OCI-LY7 (cell line): ENCODE data around the gene DACT2. TPM values are rescaled to one million over a fixed set of nuclear protein-coding genes. Genes with fewer than 3 reads are reported as not detected.
"Not testable (repeated sequence)": the region's sequence is repeated elsewhere in the genome, so short reads cannot be mapped to it uniquely, and the experiment has no call there.

ENCODE experiments used
- BruUV-seq: library from RNA; stranded (reverse); fragments of 400-500 nt; replicated peaks from 2 replicates; lab custom pipeline; 2021; lab: Mats Ljungman, UMichigan
- CTCF ChIA-PET: fragments of 300-600 bp; sonication (Branson Sonifier 250); formaldehyde crosslinking; loops from one replicate; lab custom pipeline; 2022; ENCODE audit warnings: antibody characterized with exemption; ENCODE audit not compliant: unreplicated experiment; lab: Charles Lee
- POLR2A ChIA-PET: fragments of 300-600 bp; sonication (Branson Sonifier 250); formaldehyde crosslinking; loops from one replicate; lab custom pipeline; 2022; ENCODE audit warnings: antibody characterized with exemption; lab: Charles Lee
- DNase-seq: peaks from one replicate; pipeline ENCODE4 v3.0.0-alpha.2; 2015; ENCODE audit warnings: low spot score
- H2AFZ ChIP-seq: fragments of 200-600 bp; sonication (generic), shearing (Covaris generic); 2 replicates; pipeline ENCODE4 v1.6.1; 2014; ENCODE audit warnings: mild to moderate bottlenecking, antibody characterized with exemption, low read length, moderate library complexity
- H3K27ac ChIP-seq: fragments of 200-600 bp; sonication (generic); 2 replicates; pipeline ENCODE4 v1.5.1; 2014; ENCODE audit warnings: mixed run types, low read depth, mild to moderate bottlenecking, moderate library complexity, low read length, inconsistent platforms; ENCODE audit not compliant: poor library complexity, severe bottlenecking
- H3K36me3 ChIP-seq: fragments of 200-600 bp; sonication (generic); 2 replicates; pipeline ENCODE4 v1.6.1; 2014; ENCODE audit warnings: mild to moderate bottlenecking, antibody characterized with exemption, low read length, moderate library complexity, mixed read lengths; ENCODE audit not compliant: insufficient read depth
- H3K4me1 ChIP-seq: fragments of 200-600 bp; sonication (generic); 2 replicates; pipeline ENCODE4 v1.5.1; 2014; ENCODE audit warnings: mild to moderate bottlenecking, low read length; ENCODE audit not compliant: insufficient read depth, poor library complexity, severe bottlenecking
- H3K4me2 ChIP-seq: fragments of 200-600 bp; sonication (generic); 2 replicates; pipeline ENCODE4 v1.6.1; 2014; ENCODE audit warnings: mild to moderate bottlenecking, low read length
- H3K4me3 ChIP-seq: fragments of 200-600 bp; sonication (generic); 2 replicates; pipeline ENCODE4 v1.5.1; 2014; ENCODE audit warnings: mild to moderate bottlenecking, low read depth, low read length; ENCODE audit not compliant: poor library complexity, severe bottlenecking
- H3K79me2 ChIP-seq: fragments of 200-600 bp; sonication (generic); 2 replicates; pipeline ENCODE4 v1.6.1; 2016; ENCODE audit warnings: low read depth, mild to moderate bottlenecking, low read length, moderate library complexity, mixed read lengths; ENCODE audit not compliant: insufficient read depth
- H3K9me2 ChIP-seq: fragments of 200-600 bp; sonication (generic); 2 replicates; pipeline ENCODE4 v1.6.1; 2016; ENCODE audit warnings: mild to moderate bottlenecking, low read length, mixed read lengths; ENCODE audit not compliant: insufficient read depth
- H3K9me3 ChIP-seq: fragments of 200-600 bp; sonication (generic); 2 replicates; pipeline ENCODE4 v1.6.1; 2014; ENCODE audit warnings: mild to moderate bottlenecking, mixed run types, low read length, mixed read lengths
- H4K20me1 ChIP-seq: fragments of 200-600 bp; sonication (generic); 2 replicates; pipeline ENCODE4 v1.6.1; 2014; ENCODE audit warnings: mild to moderate bottlenecking, antibody characterized with exemption, low read length, moderate library complexity, mixed read lengths; ENCODE audit not compliant: insufficient read depth
- EZH2phosphoT487 ChIP-seq: fragments of 200-600 bp; sonication (generic); IDR thresholded peaks from 2 replicates; pipeline ENCODE4 v1.6.1; 2018; ENCODE audit warnings: low read depth, borderline replicate concordance, mild to moderate bottlenecking, mixed run types, antibody characterized with exemption, low read length, moderate library complexity, mixed read lengths
- intact Hi-C: fragments of 100-400 bp; cut with micrococcal nuclease; formaldehyde crosslinking; loops from one replicate; pipeline ENCODE4 v1.10.0; 2022; ENCODE audit not compliant: unreplicated experiment
- total RNA-seq, 2 experiments: library from RNA; depleted of rRNA in 1 of 2; stranded (reverse); fragments of >200 nt in 1 of 2; shearing (Covaris generic) in 1 of 2; gene quantifications; 2 replicates each; pipeline ENCODE4 v1.2.3, GENCODE V29; 2014 to 2022
- TF ChIP-seq, protein P1 (sequence below): fragments of 200-600 bp; sonication (generic); conservative IDR thresholded peaks from 2 replicates; pipeline ENCODE4 v1.5.1; 2014; ENCODE audit warnings: mild to moderate bottlenecking, antibody characterized with exemption, low read length, moderate library complexity, mixed read lengths

Gene DACT2
- total RNA-seq, 2 experiments from 2014 or later = not detected

DNA sequence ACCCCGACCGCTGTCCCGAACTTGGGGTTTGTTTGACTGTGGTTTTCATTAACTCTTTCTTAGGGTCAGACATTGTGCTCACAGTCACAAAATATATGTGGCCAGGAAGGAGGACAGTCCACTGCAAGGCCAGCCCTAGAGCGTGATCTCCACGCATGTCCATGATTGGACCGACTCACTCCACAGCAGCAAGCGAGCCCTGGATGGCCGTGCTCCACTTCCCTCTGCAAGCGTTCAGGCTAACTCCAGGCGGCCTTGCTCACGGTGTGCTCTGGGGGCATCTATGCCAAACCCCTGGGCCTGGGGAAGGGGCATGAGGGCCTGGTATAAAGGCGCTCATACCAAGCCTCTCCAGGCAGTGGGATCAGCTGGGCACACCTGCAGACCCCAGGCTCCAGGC, 5.6 kb downstream of the DACT2 start:
- intact Hi-C loops = no loop called here
- CTCF ChIA-PET = no interaction called here

DNA sequence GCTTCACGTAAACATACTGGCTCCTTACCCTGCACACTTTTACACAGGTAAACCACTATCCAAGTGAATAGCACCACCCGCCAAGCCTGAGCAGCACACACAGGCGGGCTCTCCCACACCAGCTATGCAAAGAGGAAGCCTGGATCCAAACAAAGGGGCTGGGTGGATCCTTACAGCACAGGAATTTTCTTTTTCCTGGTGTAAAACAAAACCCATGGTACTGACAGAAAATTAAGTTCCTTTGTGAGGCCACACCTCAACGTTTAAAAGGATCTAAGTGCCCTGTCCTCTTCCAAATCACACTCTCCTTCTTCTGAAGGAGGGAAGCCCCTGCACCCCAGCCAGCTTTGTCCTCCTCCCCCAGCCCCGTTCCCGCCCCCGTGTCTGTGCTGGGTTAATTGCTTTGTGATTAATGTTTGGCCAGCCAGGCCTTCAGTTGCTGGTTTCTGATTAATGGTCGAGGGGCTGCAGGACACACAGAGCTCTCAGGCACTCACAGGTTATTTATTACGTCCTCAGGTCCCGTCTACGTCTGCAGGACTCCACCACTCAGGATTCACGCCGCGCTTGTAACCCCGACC, 6.1 kb downstream of the DACT2 start:
- Histone ChIP-seq H2AFZ (no peak overlapping the region), H3K79me2 (no peaks in the 10 kb centered on the region), H4K20me1 (no peaks in the 10 kb centered on the region), H3K9me3 (no peaks in the 10 kb centered on the region), H3K4me1 (no peaks in the 10 kb centered on the region), H3K4me2 (no peak overlapping the region), H3K4me3 (no peak overlapping the region), H3K9me2 (no peaks in the 10 kb centered on the region), H3K36me3 (no peaks in the 10 kb centered on the region), H3K27ac (no peak overlapping the region)
- ChIA-PET CTCF (no interaction called here), POLR2A (no interaction called here)
- no peak for TF ChIP-seq EZH2phosphoT487
- TF ChIP-seq, protein P1, sequence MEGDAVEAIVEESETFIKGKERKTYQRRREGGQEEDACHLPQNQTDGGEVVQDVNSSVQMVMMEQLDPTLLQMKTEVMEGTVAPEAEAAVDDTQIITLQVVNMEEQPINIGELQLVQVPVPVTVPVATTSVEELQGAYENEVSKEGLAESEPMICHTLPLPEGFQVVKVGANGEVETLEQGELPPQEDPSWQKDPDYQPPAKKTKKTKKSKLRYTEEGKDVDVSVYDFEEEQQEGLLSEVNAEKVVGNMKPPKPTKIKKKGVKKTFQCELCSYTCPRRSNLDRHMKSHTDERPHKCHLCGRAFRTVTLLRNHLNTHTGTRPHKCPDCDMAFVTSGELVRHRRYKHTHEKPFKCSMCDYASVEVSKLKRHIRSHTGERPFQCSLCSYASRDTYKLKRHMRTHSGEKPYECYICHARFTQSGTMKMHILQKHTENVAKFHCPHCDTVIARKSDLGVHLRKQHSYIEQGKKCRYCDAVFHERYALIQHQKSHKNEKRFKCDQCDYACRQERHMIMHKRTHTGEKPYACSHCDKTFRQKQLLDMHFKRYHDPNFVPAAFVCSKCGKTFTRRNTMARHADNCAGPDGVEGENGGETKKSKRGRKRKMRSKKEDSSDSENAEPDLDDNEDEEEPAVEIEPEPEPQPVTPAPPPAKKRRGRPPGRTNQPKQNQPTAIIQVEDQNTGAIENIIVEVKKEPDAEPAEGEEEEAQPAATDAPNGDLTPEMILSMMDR = no peak
- intact Hi-C loops = no loop called here
- BruUV-seq = no TSS peak
- no peak for DNase-seq

More for the DNA sequence above, 5.6 kb downstream of the DACT2 start:
- no peak overlapping the region for H3K4me3 ChIP-seq
- no peaks in the 10 kb centered on the region for H3K79me2 ChIP-seq
- TF ChIP-seq EZH2phosphoT487 = no peak
- TF ChIP-seq, protein P1 = no peak
- no peaks in the 10 kb centered on the region for H3K9me2 ChIP-seq
- no peak overlapping the region for H3K4me2 ChIP-seq
- no TSS peak for BruUV-seq
- no peak overlapping the region for H2AFZ ChIP-seq
- no peaks in the 10 kb centered on the region for H3K4me1 ChIP-seq
- no peaks in the 10 kb centered on the region for H3K36me3 ChIP-seq
- H3K9me3 ChIP-seq = no peaks in the 10 kb centered on the region
- no peak for DNase-seq
- no peaks in the 10 kb centered on the region for H4K20me1 ChIP-seq
- H3K27ac ChIP-seq = no peak overlapping the region
- POLR2A ChIA-PET = no interaction called here

- intact Hi-C loops, POLR2A ChIA-PET, H3K79me2 ChIP-seq, H3K4me3 ChIP-seq, BruUV-seq, H3K36me3 ChIP-seq, H2AFZ ChIP-seq, DNase-seq, H3K9me2 ChIP-seq, H4K20me1 ChIP-seq, H3K27ac ChIP-seq, H3K4me1 ChIP-seq, CTCF ChIA-PET, H3K9me3 ChIP-seq, H3K4me2 ChIP-seq: not testable (repeated sequence)
These were observed 7.5 kb downstream of the DACT2 start for GRCh38 chr6:168312125-168312507.
